Ishikawa (cell line): ENCODE results near the gene TKTL1.

ENCODE experiments used
- CEBPB ChIP-seq: IDR thresholded peaks from 2 replicates; pipeline ENCODE4 v1.6.1; 2012
- CREB1 ChIP-seq: IDR thresholded peaks from 2 replicates; pipeline ENCODE4 v1.6.1; 2012; ENCODE audit warnings: low read depth
- EGR1 ChIP-seq: IDR thresholded peaks from 2 replicates; pipeline ENCODE4 v1.6.1; 2012
- EP300 ChIP-seq: IDR thresholded peaks from 2 replicates; pipeline ENCODE4 v1.6.1; 2012; ENCODE audit warnings: borderline replicate concordance
- FOXM1 ChIP-seq: IDR thresholded peaks from 2 replicates; pipeline ENCODE4 v1.6.1; 2012; ENCODE audit warnings: low read depth, borderline replicate concordance
- MAX ChIP-seq: IDR thresholded peaks from 2 replicates; pipeline ENCODE4 v1.6.1; 2012
- NFIC ChIP-seq: IDR thresholded peaks from 2 replicates; pipeline ENCODE4 v1.6.1; 2012
- RAD21 ChIP-seq: IDR thresholded peaks from 2 replicates; pipeline ENCODE4 v1.6.1; 2012; ENCODE audit warnings: low read depth
- REST ChIP-seq: IDR thresholded peaks from 2 replicates; pipeline ENCODE4 v1.6.1; 2012; ENCODE audit warnings: low read depth, mild to moderate bottlenecking
- TAF1 ChIP-seq: IDR thresholded peaks from 2 replicates; pipeline ENCODE4 v1.6.1; 2012; ENCODE audit warnings: low read depth, mild to moderate bottlenecking
- TCF12 ChIP-seq: IDR thresholded peaks from 2 replicates; pipeline ENCODE4 v1.6.1; 2012; ENCODE audit warnings: low read depth
- TEAD4 ChIP-seq: IDR thresholded peaks from 2 replicates; pipeline ENCODE4 v1.6.1; 2012
- USF1 ChIP-seq: IDR thresholded peaks from 2 replicates; pipeline ENCODE4 v1.6.1; 2012
- YY1 ChIP-seq: IDR thresholded peaks from 2 replicates; pipeline ENCODE4 v1.6.1; 2012; ENCODE audit warnings: low read depth
- ZBTB7A ChIP-seq: IDR thresholded peaks from 2 replicates; pipeline ENCODE4 v1.6.1; 2012; ENCODE audit warnings: low read depth

The TKTL1 gene

GRCh38 chrX:154353172-154353843 lies 57.7 kb downstream of the TKTL1 start:
- TF ChIP-seq YY1 = no peak
- TF ChIP-seq REST = no peak
- TF ChIP-seq RAD21 = no peak
- TF ChIP-seq CEBPB = no peak
- no peak for TF ChIP-seq TAF1
- TF ChIP-seq TEAD4 = no peak
- TF ChIP-seq MAX = no peak
- no peak for TF ChIP-seq NFIC
- TF ChIP-seq ZBTB7A = no peak
- no peak for TF ChIP-seq CREB1
- no peak for TF ChIP-seq FOXM1
- no peak for TF ChIP-seq EGR1
- no peak for TF ChIP-seq EP300
- no peak for TF ChIP-seq TCF12
- no peak for TF ChIP-seq USF1

- TF ChIP-seq TCF12 = no peak
- no peak for TF ChIP-seq YY1
- no peak for TF ChIP-seq REST
- no peak for TF ChIP-seq MAX
- TF ChIP-seq RAD21 = no peak
- TF ChIP-seq TAF1 = no peak
- TF ChIP-seq USF1 = no peak
- no peak for TF ChIP-seq CEBPB
- TF ChIP-seq EGR1 = no peak
- no peak for TF ChIP-seq NFIC
- no peak for TF ChIP-seq ZBTB7A
- no peak for TF ChIP-seq FOXM1
- no peak for TF ChIP-seq CREB1
Observed at GRCh38 chrX:154354013-154354412, 58.4 kb downstream of the TKTL1 start.

- TF ChIP-seq TEAD4 (no peak), NFIC (no peak), TCF12 (no peak), EP300 (no peak), FOXM1 (no peak), YY1 (no peak), TAF1 (no peak), REST (no peak), EGR1 (no peak), CEBPB (no peak), USF1 (no peak), MAX (no peak)
Observed at GRCh38 chrX:154354516-154354915, 58.9 kb downstream of the TKTL1 start.
